NCI-H748 treated with DMSO at 0.1 percent for 48 hours (cell line): ENCODE results near the gene UBE2Z.
"Not testable (repeated sequence)": the region's sequence is repeated elsewhere in the genome, so short reads cannot be mapped to it uniquely, and the experiment has no call there.

Experiments used
- DNase-seq: peaks from one replicate; lab custom pipeline; 2025; lab: John Stamatoyannopoulos, UW

The UBE2Z gene

DNA sequence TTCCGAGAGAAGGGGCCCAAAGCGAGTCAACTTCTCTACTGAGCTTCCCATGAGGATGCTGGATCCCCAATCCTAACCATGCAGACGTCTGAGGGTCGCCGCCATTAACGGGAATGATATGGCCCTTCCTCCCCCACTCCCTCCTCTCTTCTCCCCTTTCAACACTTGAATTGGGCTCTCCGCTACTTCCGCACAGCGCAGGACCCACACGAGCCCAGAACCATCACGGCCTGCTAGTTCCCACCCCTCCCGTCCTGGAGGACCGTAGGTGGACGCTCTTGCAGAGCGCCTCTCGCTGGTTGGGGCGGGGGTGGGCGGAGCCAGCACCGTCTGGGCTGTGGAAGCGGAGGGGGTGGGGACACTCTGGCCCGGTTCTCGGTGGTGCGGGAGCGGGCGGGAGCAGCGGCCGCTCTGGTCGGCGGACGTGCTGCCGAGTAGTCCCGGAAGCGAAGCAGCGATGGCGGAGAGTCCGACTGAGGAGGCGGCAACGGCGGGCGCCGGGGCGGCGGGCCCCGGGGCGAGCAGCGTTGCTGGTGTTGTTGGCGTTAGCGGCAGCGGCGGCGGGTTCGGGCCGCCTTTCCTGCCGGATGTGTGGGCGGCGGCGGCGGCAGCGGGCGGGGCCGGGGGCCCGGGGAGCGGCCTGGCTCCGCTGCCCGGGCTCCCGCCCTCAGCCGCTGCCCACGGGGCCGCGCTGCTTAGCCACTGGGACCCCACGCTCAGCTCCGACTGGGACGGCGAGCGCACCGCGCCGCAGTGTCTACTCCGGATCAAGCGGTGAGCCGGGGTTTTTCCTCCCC lies at the start of gene UBE2Z:
UBE2Z (plus strand) TSS at position 361 of the 797 bp plus-strand sequence; CDS start at position 458, 97 bp downstream.
- peak; percentile 74 for DNase-seq

- no peak for DNase-seq
These were observed 48.2 kb upstream of the UBE2Z start for GRCh38 chr17:48860034-48860433.

GRCh38 chr17:48860456-48860855 lies 47.8 kb upstream of the UBE2Z start:
- DNase-seq, result no peak

GRCh38 chr17:48868916-48869500 lies 39.2 kb upstream of the UBE2Z start:
- DNase-seq, result no peak

DNA sequence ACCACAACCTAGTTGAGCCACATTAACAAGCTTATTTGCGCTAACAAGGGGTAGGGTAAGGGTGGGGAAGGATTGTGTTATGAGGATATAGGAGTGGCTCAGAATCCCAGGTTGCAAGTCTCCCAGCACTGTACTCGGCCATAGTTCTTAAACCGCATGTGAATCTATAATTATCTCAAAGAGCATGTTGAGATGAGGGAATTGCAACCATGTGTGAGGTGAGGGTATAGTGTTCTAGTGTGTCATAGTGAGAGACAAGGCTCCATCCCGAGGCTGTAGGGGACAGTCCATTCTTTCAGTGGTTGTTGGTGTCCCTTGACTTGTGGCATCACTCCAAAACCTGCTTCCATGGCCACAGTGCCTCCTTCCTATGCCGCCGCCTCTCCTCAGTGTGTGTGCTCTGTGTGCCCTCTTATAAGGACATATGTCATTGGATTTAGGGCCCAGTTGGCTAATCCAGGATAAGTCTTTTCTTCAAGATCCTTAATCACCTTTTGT lies 38.3 kb upstream of the UBE2Z start:
- DNase-seq, result no peak

DNA sequence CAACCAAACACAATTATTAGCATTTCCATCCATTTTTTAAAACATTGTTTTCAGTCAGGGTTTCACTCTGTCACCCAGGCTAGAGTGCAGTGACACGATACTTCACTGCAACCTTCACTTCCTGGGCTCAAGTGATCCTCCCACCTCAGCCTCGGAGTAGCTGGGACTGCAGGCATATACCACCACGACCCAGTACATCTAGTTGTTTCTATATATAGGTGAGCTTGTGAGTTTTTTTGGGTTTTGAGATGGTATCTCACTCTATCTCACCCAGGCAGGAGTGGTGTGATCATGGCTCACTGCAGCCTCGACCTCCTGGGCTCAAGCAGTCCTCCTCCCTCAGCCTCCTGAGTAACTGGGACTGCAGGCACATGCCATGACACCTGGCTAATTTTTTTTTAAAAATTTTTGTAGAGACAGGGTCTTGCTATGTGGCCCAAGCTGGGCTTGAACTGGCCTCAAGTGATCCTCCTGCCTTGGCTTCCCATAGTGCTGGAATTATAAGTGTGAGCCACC lies 37.1 kb upstream of the UBE2Z start:
- DNase-seq, result no peak

DNA sequence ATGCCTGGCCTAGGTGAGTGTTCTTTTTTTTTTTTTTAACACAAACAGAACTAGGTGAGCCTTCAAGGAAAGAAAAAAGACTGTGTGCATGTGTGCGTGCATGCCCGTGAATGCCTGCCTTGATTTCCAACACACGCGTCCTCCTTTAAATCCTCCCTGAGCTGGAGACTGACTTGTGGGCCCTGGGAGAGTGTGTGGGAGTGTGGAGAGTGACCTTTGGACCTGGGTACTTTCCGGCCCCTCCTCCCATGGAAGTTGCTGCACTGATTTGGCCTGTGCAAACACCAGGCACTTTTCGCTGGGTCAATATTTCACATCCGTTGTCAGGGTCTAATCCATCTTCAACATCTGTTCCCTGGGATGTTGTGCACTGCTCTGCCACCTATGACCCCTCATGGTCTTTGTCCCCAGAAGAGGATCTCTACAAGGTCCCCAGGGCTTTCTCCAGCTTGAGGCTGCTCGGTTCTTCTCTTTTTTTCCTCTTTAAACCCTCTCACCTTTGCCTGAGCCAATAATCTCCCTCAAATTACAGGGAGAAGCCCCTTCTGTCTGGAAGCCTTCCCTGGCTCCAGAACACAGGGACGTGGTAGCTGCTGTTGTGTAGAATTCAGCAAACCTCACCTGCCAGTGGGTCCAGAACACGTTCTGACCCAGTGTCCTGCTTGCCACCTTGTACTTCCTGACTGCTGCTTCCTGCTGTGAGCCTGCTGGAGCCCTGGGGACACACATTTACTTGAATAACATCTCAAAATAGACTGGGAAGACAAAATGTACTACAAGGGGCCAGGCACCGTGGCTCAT lies 36.5 kb upstream of the UBE2Z start:
- no peak for DNase-seq

DNA sequence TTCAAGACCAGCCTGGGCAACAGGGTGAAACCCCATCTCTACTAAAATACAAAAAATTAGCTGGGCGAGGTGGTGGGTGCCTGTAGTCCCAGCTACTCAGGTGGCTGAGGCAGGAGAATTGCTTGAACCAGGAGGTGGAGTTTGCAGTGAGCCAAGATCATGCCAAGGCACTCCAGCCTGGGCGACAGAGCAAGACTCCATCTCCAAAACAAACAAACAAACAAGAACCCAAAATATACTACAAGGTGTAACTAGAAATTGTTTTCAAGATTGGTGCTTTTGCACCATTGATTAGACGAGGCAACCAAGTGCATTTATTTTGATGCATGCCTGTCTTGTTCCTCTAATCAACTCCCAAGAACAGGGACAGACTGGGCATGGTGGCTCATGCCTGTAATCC lies 35.8 kb upstream of the UBE2Z start:
- DNase-seq, result not testable (repeated sequence)

DNA sequence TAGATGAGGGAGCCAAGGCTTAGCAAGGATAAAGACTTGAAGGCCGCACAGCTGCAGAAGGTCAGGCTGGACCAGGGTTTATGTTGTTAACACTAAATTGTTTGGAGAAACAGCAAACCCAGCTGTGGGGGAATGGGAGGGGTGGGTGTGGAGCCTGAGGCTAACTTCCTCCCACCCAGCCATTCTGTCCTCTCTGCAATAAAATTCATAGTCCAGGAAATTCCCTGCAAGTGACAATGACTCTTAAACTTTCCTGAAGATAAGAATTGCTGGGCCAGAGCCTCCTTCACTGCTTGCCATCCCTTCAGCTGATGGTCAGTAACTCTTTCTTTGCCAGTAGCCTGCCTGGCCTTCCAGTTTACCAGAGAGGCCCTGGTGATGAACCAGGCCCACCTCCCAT lies 35.0 kb upstream of the UBE2Z start:
- DNase-seq, result no peak

- no peak for DNase-seq
These were observed 34.3 kb upstream of the UBE2Z start for GRCh38 chr17:48873696-48874443.

DNA sequence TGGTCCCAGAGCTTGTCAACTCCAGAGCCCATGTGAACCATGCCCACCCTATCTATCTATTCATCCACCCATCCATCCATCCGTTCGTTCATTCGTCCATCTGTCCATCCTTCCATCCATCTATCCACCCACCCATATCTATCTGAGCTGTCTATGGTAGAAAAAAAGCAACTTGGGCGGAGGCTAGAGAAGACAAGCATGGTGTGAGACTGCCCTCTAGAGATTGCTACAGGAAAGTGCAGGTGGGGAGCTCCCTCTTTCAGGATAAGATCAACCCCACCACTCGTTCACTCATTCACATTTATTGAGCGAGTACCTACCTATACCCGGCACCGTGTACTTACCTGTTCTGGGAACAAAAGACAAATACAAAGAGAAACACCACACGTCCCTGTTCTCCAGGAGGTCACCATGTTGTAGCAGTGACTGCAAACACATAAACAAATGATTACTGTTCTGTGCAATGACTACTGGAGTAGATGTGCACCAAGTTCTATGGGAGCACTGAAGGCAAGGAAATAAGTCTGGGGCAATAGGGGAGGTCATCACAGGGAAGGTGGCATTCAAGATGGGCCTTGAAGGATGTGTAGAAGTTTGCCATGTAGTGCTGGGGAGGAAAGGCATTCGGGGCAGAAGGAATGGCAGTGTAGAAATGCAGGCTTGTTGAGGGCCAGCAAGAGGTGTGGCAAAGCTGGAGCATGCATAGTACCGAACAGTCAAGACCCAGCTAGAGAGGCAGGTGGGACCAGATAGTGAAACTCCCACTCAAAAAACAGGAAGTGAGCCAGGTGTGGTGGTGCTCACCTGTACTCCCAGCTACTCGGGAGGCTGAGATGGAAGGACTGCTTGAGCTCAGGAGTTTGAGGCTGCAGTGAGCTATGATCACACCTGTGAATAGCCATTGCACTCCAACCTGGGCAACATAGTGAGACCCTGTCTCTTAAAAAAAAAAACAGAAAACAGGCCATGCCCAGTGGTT lies 29.0 kb upstream of the UBE2Z start:
- DNase-seq, result peak; percentile 80

DNA sequence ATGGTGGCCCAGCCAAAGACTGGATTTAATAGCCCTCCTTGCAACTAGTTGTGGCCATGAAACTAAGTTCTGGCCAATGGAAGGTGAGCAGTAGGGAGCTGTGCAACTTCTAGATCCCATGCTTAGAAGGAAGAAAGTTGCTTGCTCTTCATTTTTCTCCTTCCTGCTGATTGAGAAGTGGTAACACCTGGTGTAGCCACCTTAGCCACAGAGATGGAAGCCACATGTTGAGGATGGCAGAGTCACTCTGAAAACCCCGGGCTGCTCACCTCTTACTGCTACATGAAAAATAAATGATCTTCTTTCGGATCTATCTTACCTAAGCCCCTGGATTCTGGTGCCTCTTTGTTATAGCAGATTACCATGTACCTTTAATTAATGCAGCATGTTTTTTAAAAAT lies 25.9 kb upstream of the UBE2Z start:
- DNase-seq, result no peak

DNA sequence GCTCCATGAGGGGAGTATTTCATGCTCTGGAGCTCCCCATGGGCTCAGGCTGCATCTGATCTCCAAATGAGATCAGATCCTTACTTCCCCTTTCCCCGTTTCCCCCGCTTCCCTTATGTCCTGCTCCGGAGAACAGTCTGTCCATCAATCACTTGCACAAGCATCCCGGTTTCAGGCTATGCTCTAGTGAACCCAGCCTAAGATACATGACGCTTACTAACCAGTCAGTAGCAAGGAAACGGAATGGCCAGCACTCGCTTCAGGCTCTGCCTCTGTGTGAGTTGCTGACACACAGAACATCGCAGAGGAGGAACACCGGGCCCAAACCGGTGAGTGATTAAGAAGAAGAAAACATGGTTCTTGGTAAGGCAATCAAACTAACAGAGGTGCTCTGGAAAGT lies 25.0 kb upstream of the UBE2Z start:
- no peak for DNase-seq

GRCh38 chr17:48890086-48890485 lies 18.1 kb upstream of the UBE2Z start:
- DNase-seq, result no peak

DNA sequence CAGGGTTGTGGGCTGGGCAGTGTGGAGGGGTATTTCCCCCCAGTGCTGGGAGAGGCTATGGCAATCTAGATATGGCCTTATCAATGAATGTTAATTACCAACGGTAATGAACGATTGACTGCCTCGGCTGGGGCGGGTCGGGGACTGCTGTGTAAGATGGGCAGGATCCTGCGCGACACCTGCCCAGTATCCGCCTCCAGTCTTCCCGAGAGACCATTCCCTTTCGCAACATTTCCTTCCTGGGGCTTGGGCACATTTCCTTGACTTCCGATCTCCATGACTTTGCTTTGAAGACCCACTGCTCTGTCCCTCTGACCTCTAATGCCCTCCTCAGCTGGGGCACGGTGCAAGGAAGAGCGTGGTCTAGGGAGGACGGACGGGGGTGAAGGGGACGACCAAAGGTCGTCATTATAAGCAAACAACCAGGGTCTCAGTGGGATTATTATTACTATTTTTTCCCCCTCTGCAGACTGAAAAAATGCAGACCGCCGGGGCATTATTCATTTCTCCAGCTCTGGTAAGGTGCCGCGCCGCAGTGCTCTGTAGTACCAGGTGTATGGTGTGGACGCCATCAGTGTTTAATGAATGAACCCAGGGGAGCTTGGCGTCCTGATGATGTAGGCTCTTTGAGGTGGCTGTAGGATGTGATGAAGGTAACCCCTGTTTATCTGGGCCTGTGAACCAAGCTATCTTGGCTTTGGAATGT lies 15.1 kb upstream of the UBE2Z start:
- no peak for DNase-seq

DNA sequence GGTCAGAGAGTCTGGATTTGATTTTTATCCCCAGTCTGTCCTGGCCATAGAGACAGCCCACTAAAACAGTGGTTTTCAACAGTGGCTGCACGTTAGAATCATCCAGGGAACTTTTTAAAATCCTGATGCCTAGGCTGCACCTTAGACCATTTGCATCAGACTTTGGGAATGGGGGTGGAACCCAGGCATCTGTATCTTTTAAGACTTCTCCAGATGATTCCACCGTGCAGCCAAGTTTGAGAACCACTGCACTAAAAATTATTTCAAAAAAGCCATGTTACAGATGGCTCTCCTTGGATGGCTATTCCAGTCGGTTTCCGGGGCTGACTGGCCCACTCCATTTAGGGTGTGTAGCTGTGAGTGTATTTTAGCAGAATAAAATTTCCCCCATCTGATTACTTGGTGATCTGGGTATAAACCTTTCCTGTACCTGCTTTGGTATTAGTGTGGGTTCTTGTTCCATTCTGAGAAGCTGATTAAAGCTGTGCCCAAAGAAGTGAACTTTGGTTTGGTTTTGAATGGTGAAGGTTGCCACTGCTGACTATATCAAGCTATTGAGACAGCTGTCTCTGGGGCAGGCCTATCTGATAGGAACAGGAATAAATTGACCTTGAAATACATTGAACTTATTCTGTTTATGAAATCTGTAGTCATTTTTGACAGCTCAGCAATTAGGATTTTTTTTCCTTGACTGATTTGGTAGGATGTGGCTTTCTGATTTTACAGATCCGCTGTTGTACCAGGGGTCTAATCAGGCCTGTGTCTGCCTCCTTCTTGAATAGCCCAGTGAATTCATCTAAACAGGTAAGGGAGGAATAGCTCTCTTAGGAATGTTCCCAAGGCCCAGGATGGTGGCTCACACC lies 14.3 kb upstream of the UBE2Z start:
- DNase-seq, result no peak

DNA sequence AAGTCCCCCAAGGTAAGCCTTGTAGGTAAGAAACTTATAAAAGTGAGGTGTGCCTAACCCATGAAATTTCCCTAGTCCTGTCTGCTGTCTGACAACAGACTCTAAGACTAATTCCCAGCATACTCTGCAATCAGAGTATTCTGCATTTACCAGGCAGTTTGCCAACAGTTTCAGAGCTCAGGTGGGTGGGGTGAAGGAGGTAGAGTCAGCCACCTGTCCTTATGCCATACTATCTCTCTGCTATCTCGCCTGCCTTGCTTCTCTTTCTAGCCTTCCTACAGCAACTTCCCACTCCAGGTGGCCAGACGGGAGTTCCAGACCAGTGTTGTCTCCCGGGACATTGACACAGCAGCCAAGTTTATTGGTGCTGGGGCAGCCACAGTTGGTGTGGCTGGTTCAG lies 13.3 kb upstream of the UBE2Z start:
- DNase-seq, result no peak

DNA sequence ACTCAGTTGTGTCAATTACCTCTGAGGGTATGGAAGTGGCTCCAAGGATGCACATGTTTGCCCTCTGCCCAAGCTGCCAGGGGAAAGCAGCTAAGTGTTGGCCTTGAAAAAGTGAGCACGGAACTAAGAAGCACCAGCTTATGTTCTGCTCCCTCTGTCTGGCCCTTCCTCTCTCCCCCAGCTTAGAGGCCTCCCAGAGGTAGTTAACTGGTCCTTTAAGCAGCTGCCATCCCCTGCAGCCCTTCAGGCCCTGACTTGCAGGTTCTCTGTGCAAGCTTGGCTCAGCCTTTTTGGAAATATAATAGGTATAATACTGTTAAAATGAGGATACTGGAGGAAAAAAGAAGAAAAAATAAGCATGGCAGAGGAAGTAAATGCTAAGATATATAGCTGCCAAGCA lies 7.0 kb upstream of the UBE2Z start:
- no peak for DNase-seq

DNA sequence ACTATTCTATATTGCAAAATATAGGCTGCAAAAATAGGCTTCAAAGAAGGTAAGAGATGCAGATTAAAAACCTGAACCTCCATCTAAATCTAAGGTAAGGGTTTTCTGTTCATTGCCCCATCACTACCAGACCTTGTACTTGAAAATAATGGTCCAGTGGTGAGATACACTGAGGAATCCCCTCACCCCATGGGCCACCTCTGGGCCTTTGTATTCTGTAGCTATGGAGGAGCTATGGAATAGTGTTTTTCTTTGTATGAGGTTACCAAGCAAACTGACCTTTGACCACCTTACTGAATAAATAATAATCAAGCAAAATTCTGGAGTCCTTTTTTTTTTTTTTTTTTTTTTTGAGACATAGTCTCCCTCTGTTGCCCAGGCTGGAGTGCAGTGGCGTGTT lies 4.8 kb upstream of the UBE2Z start:
- DNase-seq, result no peak
